Esophagus (tissue), 2 donors: ENCODE data around the gene IQCE. TPM values are rescaled to one million over a fixed set of nuclear protein-coding genes. Genes with fewer than 3 reads are reported as not detected.

Source experiments
- H3K27ac ChIP-seq, 2 donors: one replicate each; pipeline ENCODE4 v1.5.1; 2013; ENCODE audit warnings: low read depth in 2 of 2, mild to moderate bottlenecking in 2 of 2, inconsistent platforms in 1 of 2, low read length in 1 of 2, moderate library complexity in 1 of 2
- H3K27me3 ChIP-seq, 2 donors: one replicate each; pipeline ENCODE4 v1.6.1; 2013; ENCODE audit warnings: low read length in 2 of 2, control low read depth in 1 of 2, mild to moderate bottlenecking in 1 of 2; ENCODE audit not compliant: insufficient read depth in 2 of 2, control insufficient read depth in 1 of 2
- H3K36me3 ChIP-seq, 2 donors: one replicate each; pipeline ENCODE4 v1.6.1; 2013; ENCODE audit warnings: low read length in 1 of 2; ENCODE audit not compliant: control insufficient read depth in 2 of 2, insufficient read depth in 2 of 2
- H3K4me1 ChIP-seq, 2 donors: one replicate each; pipeline ENCODE4 v1.6.1; 2013; ENCODE audit warnings: low read length in 1 of 2; ENCODE audit not compliant: control insufficient read depth in 2 of 2, insufficient read depth in 2 of 2
- H3K4me3 ChIP-seq, 2 donors: one replicate each; pipeline ENCODE4 v1.5.1; 2013; ENCODE audit warnings: low read length in 2 of 2, mild to moderate bottlenecking in 2 of 2, low read depth in 1 of 2, moderate library complexity in 1 of 2
- H3K9me3 ChIP-seq, 2 donors: one replicate each; pipeline ENCODE4 v1.6.1; 2013; ENCODE audit warnings: mild to moderate bottlenecking in 2 of 2, low read depth in 1 of 2, low read length in 1 of 2, moderate library complexity in 1 of 2; ENCODE audit not compliant: control insufficient read depth in 2 of 2, insufficient read depth in 1 of 2
- WGBS, 2 donors: extraction: QIAGEN DNeasy Blood & Tissue Kit; methylation state at CpG; one replicate each; pipeline ENCODE4 v1.1.7; 2013; 5-methylcytosine and 5-hydroxymethylcytosine counted together
- polyA plus RNA-seq, 2 donors: library from polyadenylated mRNA; stranded (reverse); fragments of 200-250 nt; gene quantifications; one replicate each; pipeline ENCODE4 v1.2.3, GENCODE V29; 2013
- donor health status: healthy with polysubstance abuse.
- donor health status: Bipolar disorder and iron deficiency.

Gene IQCE
- polyA plus RNA-seq, 2 donors: 2.4 to 3.4 TPM

DNA sequence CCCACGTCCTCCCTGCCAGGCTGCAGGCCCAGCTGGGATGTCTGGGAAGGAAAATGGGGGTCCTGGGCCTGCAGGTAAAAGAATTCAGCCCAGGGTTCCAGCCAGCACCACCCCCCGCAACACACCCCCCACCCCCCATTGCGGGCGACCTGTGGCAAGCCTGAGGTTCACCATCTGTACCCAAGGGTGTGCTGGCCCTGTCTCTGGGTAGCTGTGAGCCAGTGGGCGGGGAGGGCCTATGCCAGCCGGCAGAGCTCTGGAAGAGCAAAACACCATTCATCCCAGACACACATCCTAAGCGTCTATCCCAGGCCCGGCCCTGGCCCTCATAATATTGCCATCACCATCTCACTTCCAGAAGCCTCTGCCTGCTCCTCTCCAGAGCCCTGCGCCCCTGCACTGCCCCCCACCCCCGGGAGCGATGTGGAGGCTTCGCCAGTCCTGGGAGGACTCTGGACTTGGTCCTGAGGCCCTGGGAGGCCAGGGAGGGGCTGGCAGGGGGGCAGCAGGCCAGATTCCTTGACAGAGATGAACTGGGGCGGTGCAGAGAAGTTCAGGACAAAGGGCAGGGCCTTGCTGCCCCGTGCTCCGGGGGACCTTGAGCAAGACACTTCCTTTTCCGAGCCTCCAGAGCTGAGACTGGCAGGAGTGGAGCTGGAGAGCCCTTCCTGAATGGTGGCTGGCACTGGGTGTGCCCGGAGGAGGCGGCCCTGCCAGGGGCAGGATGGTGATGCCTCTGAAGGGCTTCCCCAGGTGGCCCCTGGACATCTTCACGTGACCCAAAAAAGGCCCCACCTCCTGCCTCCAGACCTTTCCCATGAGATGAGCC is 64.3 kb downstream of the IQCE start:
- 55 to 71% methylated on average over 18 to 19 of the region's 19 CpGs for WGBS, 2 donors

DNA sequence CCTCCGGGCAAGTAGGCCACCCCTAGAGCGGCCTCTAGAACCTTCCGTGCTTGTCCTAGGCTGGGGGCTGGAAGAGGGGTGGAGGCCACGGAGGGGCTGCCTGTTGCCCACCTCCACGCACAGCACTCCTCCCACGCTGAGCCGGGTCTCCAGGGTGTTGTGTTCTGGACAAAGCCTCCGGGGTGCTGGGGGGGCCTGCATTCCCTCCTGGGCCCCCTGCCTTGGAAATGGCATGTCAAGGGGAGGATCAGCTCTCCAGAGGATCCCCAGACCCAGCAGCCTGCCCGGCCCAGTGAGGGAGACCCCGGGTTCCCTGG is 64.9 kb downstream of the IQCE start:
- 78 to 90% methylated on average over 10 of the region's 10 CpGs for WGBS, 2 donors
- no peak overlapping the region for H3K4me3 ChIP-seq
- H3K27ac ChIP-seq: no peak overlapping the region
- H3K27me3 ChIP-seq: no peaks in the 10 kb centered on the region
- H3K4me1 ChIP-seq: peaks cover 0 to 4% of the 10 kb centered on the region in 2 donors
- no peaks in the 10 kb centered on the region for H3K9me3 ChIP-seq
- H3K36me3 ChIP-seq: no peaks in the 10 kb centered on the region

More for the DNA sequence above, 64.3 kb downstream of the IQCE start:
- Histone ChIP-seq H3K27me3 (no peaks in the 10 kb centered on the region), H3K4me3 (no peak overlapping the region), H3K9me3 (no peaks in the 10 kb centered on the region), H3K36me3 (no peaks in the 10 kb centered on the region), H3K27ac (no peak overlapping the region), H3K4me1 (peaks cover 0 to 6% of the 10 kb centered on the region in 2 donors)

DNA sequence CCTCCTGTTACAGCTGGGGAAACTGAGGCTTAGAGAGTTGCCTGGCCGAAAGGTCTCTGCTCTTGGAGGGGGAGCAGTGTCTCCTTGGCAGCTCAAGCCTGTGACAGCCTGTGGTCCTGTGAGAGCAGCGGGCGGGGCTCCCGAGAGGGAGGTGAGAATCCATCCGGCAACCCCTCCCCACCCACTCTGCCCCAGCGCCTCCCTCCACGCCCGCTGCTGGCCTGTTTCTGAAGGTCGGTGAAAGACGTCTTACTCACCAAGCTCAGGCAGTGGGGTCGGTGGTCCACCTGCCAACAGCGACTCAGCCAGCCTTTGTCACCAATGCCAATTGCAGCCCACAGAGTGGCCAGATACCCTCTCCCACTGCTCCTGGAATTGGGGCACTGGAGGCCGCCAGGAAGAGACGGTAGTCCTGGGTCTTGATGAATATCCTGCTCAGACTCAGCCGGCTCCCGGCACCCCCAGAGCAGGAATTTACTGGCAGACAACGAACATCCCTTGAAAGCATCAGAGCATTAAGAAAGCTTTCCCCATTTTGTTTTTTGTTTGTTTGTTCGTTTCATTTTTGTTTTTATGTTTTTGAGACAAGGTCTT is 65.6 kb downstream of the IQCE start:
- H3K4me1 ChIP-seq: peaks cover 0 to 4% of the 10 kb centered on the region in 2 donors
- no peak overlapping the region for H3K4me3 ChIP-seq
- 60 to 71% methylated on average over 18 of the region's 18 CpGs for WGBS, 2 donors
- H3K36me3 ChIP-seq: no peaks in the 10 kb centered on the region
- no peaks in the 10 kb centered on the region for H3K9me3 ChIP-seq
- H3K27me3 ChIP-seq: no peaks in the 10 kb centered on the region
- H3K27ac ChIP-seq: no peak overlapping the region

DNA sequence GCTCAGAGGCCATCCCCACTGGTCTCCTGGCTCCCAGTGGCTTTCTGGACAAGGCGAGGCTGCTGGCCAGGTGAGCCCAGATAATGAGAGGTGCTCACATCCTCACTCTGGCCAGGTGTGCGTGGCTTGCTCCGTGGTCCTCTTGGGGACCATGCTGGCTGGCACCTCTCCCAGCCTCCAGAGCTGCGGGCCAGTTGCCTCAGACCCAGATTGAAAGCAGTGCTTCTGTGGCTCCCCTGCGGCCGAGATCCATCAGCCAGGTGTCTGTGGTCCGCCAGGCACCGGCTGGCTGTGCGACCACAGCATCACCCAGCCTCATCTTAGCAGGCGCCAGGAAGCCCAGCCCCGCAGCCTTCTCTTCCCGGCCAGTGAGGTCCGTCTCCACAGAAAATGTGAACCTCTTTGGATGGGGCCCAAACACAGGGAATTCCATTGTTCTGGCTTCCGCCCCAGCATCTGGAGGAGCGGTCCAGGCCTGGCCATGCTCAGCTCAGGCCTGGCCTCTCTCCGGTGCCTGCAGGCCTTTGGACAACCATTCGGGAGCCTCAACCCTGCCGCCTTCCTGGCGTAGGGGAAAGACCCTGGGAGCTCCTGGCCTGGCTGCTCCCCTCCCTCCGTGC is 67.8 kb downstream of the IQCE start:
- 62 to 64% methylated on average over 20 of the region's 20 CpGs for WGBS, 2 donors
- peaks cover 0 to 12% of the 10 kb centered on the region in 2 donors for H3K4me1 ChIP-seq
- no peaks in the 10 kb centered on the region for H3K27me3 ChIP-seq
- peak overlapping the region in 1 of 2 donors; percentile 20 for H3K27ac ChIP-seq
- no peaks in the 10 kb centered on the region for H3K9me3 ChIP-seq
- no peaks in the 10 kb centered on the region for H3K36me3 ChIP-seq
- no peak overlapping the region for H3K4me3 ChIP-seq

DNA sequence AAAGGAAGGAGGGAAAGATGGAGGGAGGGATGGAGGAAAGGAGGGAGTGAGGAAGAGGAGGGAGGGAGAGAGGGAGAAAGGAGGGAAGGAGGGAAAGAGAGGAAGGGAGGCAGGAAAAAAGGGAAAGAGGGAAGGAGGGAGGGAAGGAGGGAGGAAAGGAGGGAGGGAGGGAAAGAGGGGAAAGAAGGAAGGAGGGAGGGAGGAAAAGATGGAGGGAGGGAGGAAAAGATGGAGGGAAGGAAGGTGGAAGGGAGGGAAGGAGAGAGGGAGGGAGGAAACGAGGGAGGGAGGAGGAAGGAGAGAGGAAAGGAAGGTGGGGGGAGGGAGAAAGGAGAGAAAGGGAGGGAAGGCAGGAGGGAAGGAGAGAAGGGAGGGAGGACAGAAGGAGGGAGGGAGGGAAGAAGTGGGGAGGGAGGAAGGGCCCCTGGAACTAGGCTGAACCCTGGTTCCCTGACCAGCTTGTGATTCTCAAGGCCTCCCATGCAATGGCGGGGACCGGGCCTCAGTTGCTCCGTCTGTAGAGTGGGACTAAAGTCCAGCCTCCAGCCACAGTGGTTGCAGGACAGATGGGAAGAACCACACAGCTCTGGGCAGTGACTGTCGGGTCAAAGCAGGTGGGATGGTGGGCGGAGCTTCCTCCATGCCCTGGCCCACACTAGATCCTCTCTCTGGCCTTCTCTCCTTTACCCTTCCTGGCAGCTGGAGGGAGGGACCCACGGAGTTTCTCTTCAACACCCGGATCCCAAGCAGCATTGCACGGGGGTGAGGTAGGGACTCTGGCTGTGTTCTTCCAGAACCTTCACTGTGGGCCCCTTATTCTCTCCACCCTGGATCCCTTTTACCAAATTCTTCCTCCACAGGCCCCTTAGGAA is 68.7 kb downstream of the IQCE start:
- 83% methylated on average over 7 to 9 of the region's 9 CpGs for WGBS, 2 donors
- H3K27me3 ChIP-seq: no peaks in the 10 kb centered on the region
- H3K4me3 ChIP-seq: no peak overlapping the region
- H3K4me1 ChIP-seq: peaks cover 3 to 16% of the 10 kb centered on the region in 2 donors
- H3K27ac ChIP-seq: no peak overlapping the region
- H3K36me3 ChIP-seq: no peaks in the 10 kb centered on the region
- no peaks in the 10 kb centered on the region for H3K9me3 ChIP-seq

DNA sequence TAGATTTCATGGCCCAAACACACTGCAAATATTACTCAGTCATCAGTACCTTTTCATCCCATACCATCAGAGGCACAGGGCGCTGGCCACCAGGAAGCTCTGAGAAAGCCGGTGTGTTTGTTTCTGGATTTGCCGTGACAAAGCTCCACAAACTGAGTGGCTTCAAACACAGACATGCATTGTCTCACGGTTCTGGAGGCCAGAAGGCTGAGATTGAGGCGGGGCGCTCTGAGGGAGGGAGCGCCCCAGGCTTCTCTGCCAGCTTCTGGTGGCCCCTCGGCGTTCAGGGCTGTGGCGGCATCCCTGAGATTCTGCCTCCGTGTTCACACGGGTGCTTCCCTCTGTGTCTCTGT is 69.3 kb downstream of the IQCE start:
- WGBS, 2 donors: 65 to 71% methylated on average over 12 of the region's 12 CpGs
- H3K4me1 ChIP-seq: peaks cover 3 to 22% of the 10 kb centered on the region in 2 donors
- no peaks in the 10 kb centered on the region for H3K27me3 ChIP-seq
- H3K9me3 ChIP-seq: no peaks in the 10 kb centered on the region
- no peak overlapping the region for H3K27ac ChIP-seq
- no peak overlapping the region for H3K4me3 ChIP-seq
- no peaks in the 10 kb centered on the region for H3K36me3 ChIP-seq

DNA sequence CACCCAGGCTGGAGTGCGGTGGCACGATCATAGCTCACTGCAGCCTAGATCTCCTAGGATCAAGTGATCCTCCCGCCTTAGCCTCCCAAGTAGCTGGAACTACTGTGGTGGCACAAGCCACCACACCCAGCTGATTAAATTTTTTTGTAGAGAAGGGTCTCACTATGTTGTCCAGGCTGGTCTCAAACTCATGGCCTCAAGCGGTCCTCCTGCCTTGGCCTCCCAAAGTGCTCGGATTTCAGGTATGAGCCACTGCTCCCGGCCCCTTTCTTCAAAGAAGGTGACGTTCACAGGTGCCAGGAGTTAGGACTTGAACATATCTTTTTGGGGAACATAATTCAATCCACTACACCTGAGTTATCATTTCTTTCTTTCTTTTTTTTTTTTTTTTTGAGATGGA is 70.1 kb downstream of the IQCE start:
- H3K9me3 ChIP-seq: no peaks in the 10 kb centered on the region
- H3K27me3 ChIP-seq: no peaks in the 10 kb centered on the region
- peaks cover 6 to 28% of the 10 kb centered on the region in 2 donors for H3K4me1 ChIP-seq
- no peak overlapping the region for H3K27ac ChIP-seq
- no peak overlapping the region for H3K4me3 ChIP-seq
- WGBS, 2 donors: 84 to 92% methylated on average over 7 of the region's 7 CpGs
- H3K36me3 ChIP-seq: no peaks in the 10 kb centered on the region

DNA sequence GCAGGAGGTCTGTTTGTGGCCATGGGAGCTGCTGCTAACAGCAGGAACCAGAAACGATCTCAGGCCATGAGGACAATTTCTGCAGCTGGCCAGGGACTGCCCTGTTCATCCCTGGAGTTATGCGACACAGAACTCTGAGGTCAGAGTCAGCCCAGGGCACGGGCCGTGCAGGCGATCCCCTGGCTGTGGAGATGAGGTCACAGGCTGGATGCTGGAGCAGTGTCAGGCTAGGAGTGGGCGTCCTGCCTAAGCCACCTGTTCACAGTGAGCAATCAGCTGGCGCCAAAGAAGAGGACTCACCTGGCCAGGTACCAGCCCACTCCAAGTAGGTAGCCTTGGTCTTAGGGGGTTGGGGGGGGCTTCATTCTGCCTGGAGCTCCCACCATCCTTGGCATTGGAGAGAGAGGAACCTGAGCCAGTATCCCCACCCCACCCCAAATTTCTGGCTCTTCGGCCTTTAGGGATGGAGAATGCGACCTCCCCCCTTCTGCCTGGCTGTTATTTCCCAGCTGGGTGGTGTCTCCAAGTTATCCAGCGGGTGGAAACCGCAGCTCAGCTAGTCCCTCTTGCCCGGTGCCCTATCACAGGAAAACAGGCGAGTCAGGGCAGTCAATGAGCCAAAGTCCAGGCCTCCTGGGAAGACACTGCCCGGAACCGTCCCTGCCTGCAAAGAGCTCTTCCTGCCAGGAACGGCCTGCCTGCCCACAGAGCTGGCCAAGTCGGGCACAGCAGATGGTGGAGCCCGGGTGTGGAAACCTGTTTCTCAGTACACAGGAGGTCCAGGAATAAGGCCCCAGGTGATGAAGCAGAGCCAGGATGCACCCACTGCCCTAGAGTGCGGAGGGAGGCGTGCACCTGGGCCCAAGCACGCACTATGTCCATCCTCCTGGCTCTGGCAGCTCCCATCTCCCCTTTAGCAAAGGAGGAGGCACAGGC is 71.2 kb downstream of the IQCE start:
- Histone ChIP-seq H3K27ac (peak overlapping the region in 1 of 2 donors; percentile 37), H3K4me3 (no peak overlapping the region), H3K9me3 (no peaks in the 10 kb centered on the region), H3K27me3 (no peaks in the 10 kb centered on the region), H3K4me1 (peaks cover 8 to 32% of the 10 kb centered on the region in 2 donors), H3K36me3 (no peaks in the 10 kb centered on the region)
- 40 to 51% methylated on average over 20 to 21 of the region's 21 CpGs for WGBS, 2 donors
